KMS-11 (cell line): ENCODE results near the gene C9orf85.

Source experiments
- H2AFZ ChIP-seq: fragments of 200-600 bp; sonication (generic); 2 replicates; pipeline ENCODE4 v1.6.1; 2016; ENCODE audit warnings: antibody characterized with exemption, mixed run types, low read depth
- H3K27ac ChIP-seq: fragments of 200-600 bp; sonication (generic); 2 replicates; pipeline ENCODE4 v1.6.1; 2016; ENCODE audit warnings: mild to moderate bottlenecking, mixed run types
- H3K27me3 ChIP-seq: fragments of 200-600 bp; sonication (generic); 2 replicates; pipeline ENCODE4 v1.6.1; 2017; ENCODE audit warnings: mild to moderate bottlenecking, low read depth, mixed run types, moderate library complexity; ENCODE audit not compliant: insufficient read depth
- H3K36me3 ChIP-seq: fragments of 200-600 bp; sonication (generic); 2 replicates; pipeline ENCODE4 v1.6.1; 2017; ENCODE audit warnings: mild to moderate bottlenecking, mixed run types; ENCODE audit not compliant: insufficient read depth
- H3K4me1 ChIP-seq: fragments of 200-600 bp; sonication (generic); 2 replicates; pipeline ENCODE4 v1.6.1; 2016; ENCODE audit warnings: mild to moderate bottlenecking, low read depth, mixed run types; ENCODE audit not compliant: poor library complexity, severe bottlenecking
- H3K4me2 ChIP-seq: fragments of 200-600 bp; sonication (generic); 2 replicates; pipeline ENCODE4 v1.7.0; 2016; ENCODE audit warnings: mild to moderate bottlenecking, mixed run types
- H3K4me3 ChIP-seq: fragments of 200-600 bp; sonication (generic); IDR thresholded peaks from 2 replicates; pipeline ENCODE4 v1.6.1; 2017; ENCODE audit warnings: low read depth, low read length, mixed read lengths; ENCODE audit not compliant: insufficient read depth
- H3K79me2 ChIP-seq: fragments of 200-600 bp; sonication (generic); 2 replicates; pipeline ENCODE4 v1.6.1; 2016; ENCODE audit warnings: low read depth, mixed run types; ENCODE audit not compliant: insufficient read depth
- H3K9ac ChIP-seq: fragments of 200-600 bp; sonication (generic); 2 replicates; pipeline ENCODE4 v1.6.1; 2016; ENCODE audit warnings: mild to moderate bottlenecking, mixed run types
- H4K20me1 ChIP-seq: fragments of 200-600 bp; sonication (generic); 2 replicates; pipeline ENCODE4 v1.6.1; 2016; ENCODE audit warnings: mild to moderate bottlenecking, mixed run types; ENCODE audit not compliant: insufficient read depth
- TF ChIP-seq, protein P1 (sequence below): fragments of 200-600 bp; sonication (generic); conservative IDR thresholded peaks from 2 replicates; pipeline ENCODE4 v1.6.1; 2017; ENCODE audit warnings: low read depth, mild to moderate bottlenecking, antibody characterized with exemption, low read length, moderate library complexity, mixed read lengths

Gene C9orf85

DNA sequence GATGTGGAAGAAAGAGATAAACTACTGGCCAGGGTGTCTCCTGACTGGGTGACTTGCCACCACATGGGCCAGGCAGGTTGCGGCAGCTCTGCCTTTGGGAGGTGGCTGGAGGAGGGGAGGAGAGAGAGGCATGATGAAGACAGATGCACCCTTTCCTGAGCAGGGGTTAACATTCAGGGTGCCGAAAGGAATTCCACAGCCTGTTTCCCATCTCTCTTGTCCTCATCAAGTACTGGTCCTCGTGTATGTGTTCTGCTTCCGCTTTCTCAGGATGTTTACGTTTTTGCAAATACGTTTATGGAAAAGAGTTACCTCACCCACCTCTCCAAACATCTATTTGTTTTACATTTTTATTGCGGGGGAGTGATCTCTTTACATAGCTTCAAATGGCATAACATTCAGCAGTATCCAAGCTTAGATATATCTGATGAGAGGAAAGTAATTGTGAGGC is 73.4 kb downstream of the C9orf85 start:
- Histone ChIP-seq H3K27ac (no peak overlapping the region), H4K20me1 (no peaks in the 10 kb centered on the region), H3K9ac (no peak overlapping the region), H3K79me2 (no peaks in the 10 kb centered on the region), H2AFZ (no peak overlapping the region), H3K4me2 (no peak overlapping the region), H3K27me3 (no peaks in the 10 kb centered on the region), H3K4me3 (no peak overlapping the region), H3K4me1 (no peaks in the 10 kb centered on the region), H3K36me3 (no peaks in the 10 kb centered on the region)
- TF ChIP-seq, protein P1, sequence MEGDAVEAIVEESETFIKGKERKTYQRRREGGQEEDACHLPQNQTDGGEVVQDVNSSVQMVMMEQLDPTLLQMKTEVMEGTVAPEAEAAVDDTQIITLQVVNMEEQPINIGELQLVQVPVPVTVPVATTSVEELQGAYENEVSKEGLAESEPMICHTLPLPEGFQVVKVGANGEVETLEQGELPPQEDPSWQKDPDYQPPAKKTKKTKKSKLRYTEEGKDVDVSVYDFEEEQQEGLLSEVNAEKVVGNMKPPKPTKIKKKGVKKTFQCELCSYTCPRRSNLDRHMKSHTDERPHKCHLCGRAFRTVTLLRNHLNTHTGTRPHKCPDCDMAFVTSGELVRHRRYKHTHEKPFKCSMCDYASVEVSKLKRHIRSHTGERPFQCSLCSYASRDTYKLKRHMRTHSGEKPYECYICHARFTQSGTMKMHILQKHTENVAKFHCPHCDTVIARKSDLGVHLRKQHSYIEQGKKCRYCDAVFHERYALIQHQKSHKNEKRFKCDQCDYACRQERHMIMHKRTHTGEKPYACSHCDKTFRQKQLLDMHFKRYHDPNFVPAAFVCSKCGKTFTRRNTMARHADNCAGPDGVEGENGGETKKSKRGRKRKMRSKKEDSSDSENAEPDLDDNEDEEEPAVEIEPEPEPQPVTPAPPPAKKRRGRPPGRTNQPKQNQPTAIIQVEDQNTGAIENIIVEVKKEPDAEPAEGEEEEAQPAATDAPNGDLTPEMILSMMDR: no peak

DNA sequence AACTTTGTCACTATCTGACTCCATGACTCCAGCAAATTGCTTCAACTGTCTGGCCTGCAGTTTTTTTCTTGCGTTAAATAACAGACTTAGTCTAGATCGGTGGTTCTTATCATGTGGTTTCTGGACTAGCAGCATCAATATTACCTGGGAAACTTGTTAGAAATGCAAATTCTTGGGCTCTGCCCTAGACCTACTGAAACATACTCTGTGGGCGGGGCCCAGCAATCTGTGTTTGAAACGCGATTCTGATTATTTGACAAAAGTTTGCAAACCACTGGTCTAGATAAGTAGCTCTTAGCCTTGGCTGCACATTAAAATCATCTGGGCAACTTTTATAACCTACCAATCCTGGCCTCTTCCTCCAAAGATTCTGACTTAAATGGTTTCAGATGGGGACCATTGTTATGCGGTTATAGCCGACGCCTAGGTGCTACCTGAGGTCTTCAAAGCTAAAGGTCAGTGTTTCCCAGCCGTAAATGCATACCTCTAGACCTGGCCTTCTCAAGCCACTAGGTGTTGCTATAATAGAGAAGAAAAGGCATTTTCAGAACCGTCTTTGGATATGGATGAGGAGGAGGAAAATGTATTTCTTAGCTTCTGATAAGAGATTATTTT is 74.0 kb downstream of the C9orf85 start:
- Histone ChIP-seq H3K4me1 (no peaks in the 10 kb centered on the region), H2AFZ (no peak overlapping the region), H3K79me2 (no peaks in the 10 kb centered on the region), H3K4me3 (no peak overlapping the region), H3K27ac (no peak overlapping the region), H3K4me2 (no peak overlapping the region), H3K36me3 (no peaks in the 10 kb centered on the region), H3K27me3 (no peaks in the 10 kb centered on the region), H4K20me1 (no peaks in the 10 kb centered on the region), H3K9ac (no peak overlapping the region)
- TF ChIP-seq, protein P1: no peak

DNA sequence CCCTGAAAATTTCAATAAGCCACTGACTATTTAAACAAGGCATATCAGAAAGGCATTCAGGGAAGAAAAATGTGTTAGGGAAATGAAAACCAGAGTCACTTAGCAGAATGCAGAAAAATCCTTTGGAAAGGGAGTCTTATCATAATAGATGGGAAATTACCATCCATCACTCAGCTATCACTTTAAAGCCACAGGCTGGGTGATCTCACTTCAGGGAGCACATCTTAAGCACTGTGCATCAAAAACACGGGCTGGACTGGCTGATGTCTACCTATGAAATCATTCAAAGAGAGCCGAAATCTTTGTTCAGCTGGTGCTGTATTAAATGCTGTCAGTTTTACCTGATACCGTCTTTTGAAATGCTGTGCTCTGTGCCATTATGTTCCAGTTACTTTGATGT is 75.5 kb downstream of the C9orf85 start:
- Histone ChIP-seq H3K27ac (no peak overlapping the region), H3K4me2 (no peak overlapping the region), H3K4me1 (no peaks in the 10 kb centered on the region), H4K20me1 (no peaks in the 10 kb centered on the region), H3K4me3 (no peak overlapping the region), H3K79me2 (no peaks in the 10 kb centered on the region), H3K9ac (no peak overlapping the region), H2AFZ (no peak overlapping the region), H3K36me3 (no peaks in the 10 kb centered on the region), H3K27me3 (no peaks in the 10 kb centered on the region)
- TF ChIP-seq, protein P1: no peak

DNA sequence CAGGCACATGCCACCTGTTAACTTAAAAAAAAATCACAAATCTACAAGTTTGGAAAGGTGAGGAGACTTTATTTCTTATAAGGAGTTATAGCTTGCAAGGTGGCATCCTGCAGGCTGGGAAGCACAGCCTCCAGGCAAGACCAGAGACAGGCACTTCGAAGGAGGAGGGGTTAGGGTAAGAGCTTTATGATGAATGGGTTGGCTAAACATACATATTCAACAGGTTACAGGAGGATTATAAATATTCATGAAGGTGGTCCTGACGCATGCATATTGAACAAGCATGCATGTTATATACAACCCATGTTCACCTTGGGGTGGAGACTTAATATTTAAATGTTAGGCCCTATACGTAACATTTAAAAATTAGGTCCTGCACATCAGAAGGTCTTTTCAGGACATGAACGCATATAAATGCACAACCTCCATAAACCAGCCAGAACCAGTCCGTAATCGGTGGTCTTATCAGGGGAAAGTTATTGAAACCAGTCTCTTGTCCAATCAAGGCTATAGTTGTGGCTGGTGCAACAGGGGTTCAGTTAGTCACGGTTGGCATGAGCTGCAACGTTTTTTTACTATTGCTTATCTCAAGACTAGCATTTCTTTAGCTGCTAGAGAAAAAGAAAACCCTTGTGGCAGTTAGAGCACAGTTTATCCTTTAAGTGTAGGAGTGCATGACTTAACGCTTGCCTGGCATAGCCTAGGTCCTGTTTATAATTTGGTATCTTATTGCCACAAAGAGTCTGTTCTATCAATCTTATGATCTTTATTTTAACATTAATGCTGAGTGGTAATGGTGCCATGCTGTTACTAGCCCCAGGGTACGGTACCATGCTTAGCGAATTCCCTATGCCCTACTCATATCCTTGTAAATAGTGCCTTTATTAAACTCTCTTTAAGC is 76.3 kb downstream of the C9orf85 start:
- no peak overlapping the region for H3K27ac ChIP-seq
- no peak overlapping the region for H3K4me2 ChIP-seq
- no peaks in the 10 kb centered on the region for H3K4me1 ChIP-seq
- TF ChIP-seq, protein P1: no peak
- H3K9ac ChIP-seq: no peak overlapping the region
- H3K27me3 ChIP-seq: no peaks in the 10 kb centered on the region
- H4K20me1 ChIP-seq: no peaks in the 10 kb centered on the region
- no peak overlapping the region for H2AFZ ChIP-seq
- H3K79me2 ChIP-seq: no peaks in the 10 kb centered on the region
- no peak overlapping the region for H3K4me3 ChIP-seq
- H3K36me3 ChIP-seq: no peaks in the 10 kb centered on the region
